Neuronal stem cell (in vitro differentiated cells): Measurements from ENCODE around the gene KAT7.
"Not testable (repeated sequence)": the region's sequence is repeated elsewhere in the genome, so short reads cannot be mapped to it uniquely, and the experiment has no call there.

ENCODE experiments used
- DNase-seq: peaks from one replicate; pipeline ENCODE4 v3.0.0-alpha.2; 2013; ENCODE audit warnings: low spot score
- H2AFZ ChIP-seq: one replicate; pipeline ENCODE4 v1.6.1; 2013; ENCODE audit warnings: mild to moderate bottlenecking, low read length, inconsistent platforms
- H2AK5ac ChIP-seq: 2 replicates; pipeline ENCODE4 v1.6.1; 2013; ENCODE audit warnings: low read depth, mild to moderate bottlenecking, inconsistent platforms, low read length, moderate library complexity, mixed read lengths
- H2BK120ac ChIP-seq: 2 replicates; pipeline ENCODE4 v1.6.1; 2013; ENCODE audit warnings: low read depth, mild to moderate bottlenecking, inconsistent platforms, low read length, moderate library complexity, mixed read lengths
- H2BK12ac ChIP-seq: one replicate; pipeline ENCODE4 v1.6.1; 2013; ENCODE audit warnings: low read length, inconsistent platforms
- H2BK15ac ChIP-seq: 2 replicates; pipeline ENCODE4 v1.6.1; 2013; ENCODE audit warnings: mild to moderate bottlenecking, low read length, inconsistent platforms, mixed read lengths
- H2BK5ac ChIP-seq: one replicate; pipeline ENCODE4 v1.6.1; 2013; ENCODE audit warnings: inconsistent platforms, mild to moderate bottlenecking, low read length, moderate library complexity
- H3K14ac ChIP-seq: one replicate; pipeline ENCODE4 v1.6.1; 2013; ENCODE audit warnings: low read length, inconsistent platforms
- H3K18ac ChIP-seq: 2 replicates; pipeline ENCODE4 v1.6.1; 2013; ENCODE audit warnings: low read length, inconsistent platforms
- H3K23ac ChIP-seq: 2 replicates; pipeline ENCODE4 v1.6.1; 2013; ENCODE audit warnings: low read depth, mild to moderate bottlenecking, mixed read lengths, low read length, inconsistent platforms; ENCODE audit not compliant: poor library complexity
- H3K27ac ChIP-seq: replicated peaks from 3 replicates; pipeline ENCODE4 v1.5.1; 2013; ENCODE audit warnings: low read length, inconsistent platforms
- H3K27me3 ChIP-seq, 3 experiments: 2 replicates each; pipeline ENCODE4 v1.6.1; 2013; ENCODE audit warnings: low read length in 3 of 3, mild to moderate bottlenecking in 2 of 3, inconsistent platforms in 1 of 3, low read depth in 1 of 3, mixed read lengths in 1 of 3, moderate library complexity in 1 of 3; ENCODE audit not compliant: control insufficient read depth in 3 of 3, insufficient read depth in 3 of 3
- H3K36me3 ChIP-seq, 2 donors: replicated peaks in 1 of 2; 2 replicates each; pipeline ENCODE4 v1.6.1; 2013; ENCODE audit warnings: low read length in 2 of 2; ENCODE audit not compliant: control insufficient read depth in 2 of 2, insufficient read depth in 2 of 2
- H3K4ac ChIP-seq: 2 replicates; pipeline ENCODE4 v1.6.1; 2013; ENCODE audit warnings: inconsistent platforms, mild to moderate bottlenecking, low read length, moderate library complexity
- H3K4me1 ChIP-seq, 2 donors: 1 replicate in 1 of 2; 2 replicates in 1 of 2; pipeline ENCODE4 v1.6.1; 2013; ENCODE audit warnings: low read length in 2 of 2, low read depth in 1 of 2; ENCODE audit not compliant: control insufficient read depth in 2 of 2, insufficient read depth in 1 of 2
- H3K4me2 ChIP-seq: one replicate; pipeline ENCODE4 v1.6.1; 2013; ENCODE audit warnings: mild to moderate bottlenecking, low read length, inconsistent platforms; ENCODE audit not compliant: insufficient read depth, poor library complexity, severe bottlenecking
- H3K4me3 ChIP-seq, 2 donors: 2 replicates each; pipeline ENCODE4 v1.5.1; 2013; ENCODE audit warnings: low read length in 2 of 2, mild to moderate bottlenecking in 2 of 2, inconsistent platforms in 1 of 2, moderate library complexity in 1 of 2
- H3K79me1 ChIP-seq: one replicate; pipeline ENCODE4 v1.6.1; 2013; ENCODE audit warnings: low read depth, mild to moderate bottlenecking, inconsistent platforms, low read length, moderate library complexity
- H3K9ac ChIP-seq: one replicate; pipeline ENCODE4 v1.6.1; 2013; ENCODE audit warnings: mild to moderate bottlenecking, low read depth, low read length, inconsistent platforms; ENCODE audit not compliant: poor library complexity
- H3K9me3 ChIP-seq, 2 donors: replicated peaks in 1 of 2; 2 replicates each; pipeline versions ENCODE3 to v1.6.1; 2013; ENCODE audit warnings: low read length in 2 of 2, mild to moderate bottlenecking in 2 of 2, inconsistent platforms in 1 of 2, low read depth in 1 of 2, mixed read lengths in 1 of 2, moderate library complexity in 1 of 2; ENCODE audit not compliant: control insufficient read depth in 2 of 2, insufficient read depth in 1 of 2
- H4K8ac ChIP-seq: one replicate; pipeline ENCODE4 v1.6.1; 2013; ENCODE audit warnings: low read depth, mild to moderate bottlenecking, inconsistent platforms, low read length, moderate library complexity
- H4K91ac ChIP-seq: one replicate; pipeline ENCODE4 v1.6.1; 2013; ENCODE audit warnings: low read length, low read depth, mild to moderate bottlenecking, inconsistent platforms; ENCODE audit not compliant: poor library complexity
- WGBS, 2 donors: extraction: QIAGEN DNeasy Blood & Tissue Kit; methylation state at CpG; one replicate each; pipeline ENCODE4 v1.1.7; 2013; ENCODE audit warnings: missing lambda C conversion rate in 2 of 2, mixed read lengths in 1 of 2; ENCODE audit not compliant: insufficient read length in 2 of 2, insufficient replicate concordance in 1 of 2; ENCODE audit errors: extremely low coverage in 2 of 2; 5-methylcytosine and 5-hydroxymethylcytosine counted together

The KAT7 gene

GRCh38 chr17:49822829-49823228, 34.3 kb downstream of the KAT7 start:
- no peak overlapping the region for H2BK15ac ChIP-seq
- H3K4me2 ChIP-seq = no peak overlapping the region
- no peak overlapping the region for H2BK5ac ChIP-seq
- no peak for DNase-seq
- no CpG with 5 or more reads among the region's 2 CpGs for WGBS, 2 donors
- no peak overlapping the region for H4K91ac ChIP-seq
- H3K18ac ChIP-seq = no peak overlapping the region
- no peak overlapping the region for H2BK120ac ChIP-seq
- H3K9ac ChIP-seq = no peak overlapping the region
- no peak overlapping the region for H2AK5ac ChIP-seq
- no peaks in the 10 kb centered on the region for H3K4me1 ChIP-seq
- H3K14ac ChIP-seq = no peak overlapping the region
- no peak overlapping the region for H2BK12ac ChIP-seq
- H3K23ac ChIP-seq = no peak overlapping the region
- H3K4ac ChIP-seq = no peak overlapping the region
- H3K27ac ChIP-seq = no peak overlapping the region
- H3K27me3 ChIP-seq = no peaks in the 10 kb centered on the region
- H4K8ac ChIP-seq = no peak overlapping the region
- H3K4me3 ChIP-seq = no peak overlapping the region
- no peaks in the 10 kb centered on the region for H3K9me3 ChIP-seq
- H2AFZ ChIP-seq = no peak overlapping the region
- peaks cover 3% of the 10 kb centered on the region for H3K79me1 ChIP-seq
- H3K36me3 ChIP-seq = peaks cover 38 to 99% of the 10 kb centered on the region in 2 donors

GRCh38 chr17:49823614-49824013, 35.1 kb downstream of the KAT7 start:
- Histone ChIP-seq H2BK120ac (no peak overlapping the region), H3K9me3 (no peaks in the 10 kb centered on the region), H2AFZ (no peak overlapping the region), H3K36me3 (peaks cover 37 to 99% of the 10 kb centered on the region in 2 donors), H2BK15ac (no peak overlapping the region), H3K18ac (no peak overlapping the region), H3K4me3 (no peak overlapping the region), H4K8ac (no peak overlapping the region), H4K91ac (no peak overlapping the region), H3K4me1 (no peaks in the 10 kb centered on the region), H2BK5ac (no peak overlapping the region), H3K9ac (no peak overlapping the region), H3K79me1 (peaks cover 3% of the 10 kb centered on the region), H3K27me3 (no peaks in the 10 kb centered on the region), H3K4ac (no peak overlapping the region), H2AK5ac (no peak overlapping the region), H3K27ac (no peak overlapping the region), H3K4me2 (no peak overlapping the region), H2BK12ac (no peak overlapping the region), H3K23ac (no peak overlapping the region), H3K14ac (no peak overlapping the region)
- no CpG with 5 or more reads among the region's 2 CpGs for WGBS, 2 donors
- no peak for DNase-seq

DNA sequence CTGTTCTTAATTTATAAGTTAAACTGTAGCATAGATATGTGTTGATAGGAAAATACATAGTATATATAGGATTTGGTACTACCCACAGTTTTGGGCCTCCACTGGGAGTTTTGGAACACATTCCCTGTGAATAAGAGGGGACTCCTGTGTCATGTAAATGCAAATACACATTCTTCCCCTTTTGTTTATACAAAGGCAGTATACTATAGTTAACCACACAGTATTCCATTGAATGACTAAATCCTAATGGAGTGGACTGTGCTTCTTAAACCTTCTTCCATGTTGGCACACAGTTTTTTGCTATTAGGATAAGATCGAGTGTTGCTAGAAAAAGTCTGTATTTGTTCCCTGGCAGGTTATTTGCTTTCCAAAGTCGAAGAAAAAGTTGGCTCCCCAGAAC, 37.2 kb downstream of the KAT7 start:
- H3K18ac ChIP-seq = no peak overlapping the region
- H3K27ac ChIP-seq = no peak overlapping the region
- no peak overlapping the region for H2AK5ac ChIP-seq
- H4K91ac ChIP-seq = no peak overlapping the region
- no peak overlapping the region for H2AFZ ChIP-seq
- no peak overlapping the region for H2BK12ac ChIP-seq
- H3K14ac ChIP-seq = no peak overlapping the region
- no peaks in the 10 kb centered on the region for H3K4me1 ChIP-seq
- no peak for DNase-seq
- H3K27me3 ChIP-seq = no peaks in the 10 kb centered on the region
- no peak overlapping the region for H3K4me2 ChIP-seq
- H3K9me3 ChIP-seq = no peaks in the 10 kb centered on the region
- no peak overlapping the region for H3K4ac ChIP-seq
- H3K4me3 ChIP-seq = no peak overlapping the region
- H3K23ac ChIP-seq = no peak overlapping the region
- no peak overlapping the region for H4K8ac ChIP-seq
- peaks cover 41 to 98% of the 10 kb centered on the region in 2 donors for H3K36me3 ChIP-seq
- H3K9ac ChIP-seq = no peak overlapping the region
- no CpG with 5 or more reads among the region's 2 CpGs for WGBS, 2 donors
- no peak overlapping the region for H2BK15ac ChIP-seq
- peaks cover 3% of the 10 kb centered on the region for H3K79me1 ChIP-seq
- H2BK120ac ChIP-seq = no peak overlapping the region
- H2BK5ac ChIP-seq = no peak overlapping the region

DNA sequence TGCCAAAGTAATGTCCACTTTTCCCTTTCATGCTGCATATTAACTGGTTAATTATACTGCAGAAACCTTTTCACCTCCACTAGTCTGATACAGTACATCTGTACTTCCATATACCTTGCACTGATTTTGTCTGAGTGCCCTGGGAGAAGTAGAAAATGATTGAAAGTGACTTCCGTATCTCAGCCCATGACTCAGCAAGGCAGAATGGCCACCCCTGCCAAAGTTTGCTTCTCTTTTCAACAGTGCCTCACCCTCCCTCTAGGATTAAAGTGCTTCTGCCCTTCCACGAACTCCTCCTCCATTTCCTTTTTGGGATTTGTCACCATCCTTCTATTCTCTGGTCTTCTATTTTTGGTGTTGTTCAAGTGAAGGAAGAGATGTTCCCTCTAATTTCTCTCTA, 39.8 kb downstream of the KAT7 start:
- not testable (repeated sequence) for DNase-seq, H4K8ac ChIP-seq, H2AK5ac ChIP-seq, H3K4me3 ChIP-seq, H4K91ac ChIP-seq, H3K23ac ChIP-seq, H3K4me1 ChIP-seq, H2AFZ ChIP-seq, H3K4me2 ChIP-seq, H2BK15ac ChIP-seq, H2BK120ac ChIP-seq, H3K18ac ChIP-seq, H3K27ac ChIP-seq, H2BK5ac ChIP-seq, H3K9ac ChIP-seq, H3K14ac ChIP-seq, H3K9me3 ChIP-seq, H3K4ac ChIP-seq, H3K27me3 ChIP-seq, H2BK12ac ChIP-seq, H3K79me1 ChIP-seq
- peaks cover 33 to 93% of the 10 kb centered on the region in 2 donors for H3K36me3 ChIP-seq
- no CpG with 5 or more reads among the region's 2 CpGs for WGBS, 2 donors
